H9 (cell line): ENCODE measurements around the gene ARPP21. TPM values are rescaled to one million over a fixed set of nuclear protein-coding genes. Genes with fewer than 3 reads are reported as not detected.

Experiments used
- DNase-seq: peaks from one replicate; pipeline ENCODE4 v3.0.0-alpha.2; 2017
- H2AFZ ChIP-seq: one replicate; pipeline ENCODE4 v1.6.1; 2013; ENCODE audit warnings: mild to moderate bottlenecking, low read length, control low read depth, moderate library complexity
- H2AK5ac ChIP-seq: 2 replicates; pipeline ENCODE4 v1.6.1; 2013; ENCODE audit warnings: low read length, control low read depth, mixed read lengths; ENCODE audit not compliant: insufficient read length
- H2BK120ac ChIP-seq: one replicate; pipeline ENCODE4 v1.6.1; 2013; ENCODE audit warnings: low read depth, mild to moderate bottlenecking, low read length, control low read depth, inconsistent platforms; ENCODE audit not compliant: poor library complexity, severe bottlenecking
- H2BK12ac ChIP-seq: 2 replicates; pipeline ENCODE4 v1.6.1; 2013; ENCODE audit warnings: low read length, control low read depth, mixed read lengths, low read depth; ENCODE audit not compliant: insufficient read length
- H2BK15ac ChIP-seq: 2 replicates; pipeline ENCODE4 v1.6.1; 2013; ENCODE audit warnings: low read depth, low read length, control low read depth
- H2BK20ac ChIP-seq: one replicate; pipeline ENCODE4 v1.6.1; 2013; ENCODE audit warnings: low read depth, mild to moderate bottlenecking, low read length, control low read depth, inconsistent platforms; ENCODE audit not compliant: poor library complexity, severe bottlenecking
- H2BK5ac ChIP-seq: 2 replicates; pipeline ENCODE4 v1.6.1; 2013; ENCODE audit warnings: low read length, control low read depth, mixed read lengths; ENCODE audit not compliant: insufficient read length
- H3K14ac ChIP-seq: 2 replicates; pipeline ENCODE4 v1.6.1; 2013; ENCODE audit warnings: low read length, control low read depth; ENCODE audit not compliant: insufficient read depth
- H3K18ac ChIP-seq: 2 replicates; pipeline ENCODE4 v1.6.1; 2013; ENCODE audit warnings: low read depth, mild to moderate bottlenecking, mixed read lengths, low read length, control low read depth; ENCODE audit not compliant: insufficient read length
- H3K23ac ChIP-seq: 2 replicates; pipeline ENCODE4 v1.6.1; 2013; ENCODE audit warnings: low read length, control low read depth, mixed read lengths, low read depth; ENCODE audit not compliant: insufficient read length
- H3K23me2 ChIP-seq: 2 replicates; pipeline ENCODE4 v1.6.1; 2013; ENCODE audit warnings: low read depth, mild to moderate bottlenecking, mixed read lengths, low read length, control low read depth; ENCODE audit not compliant: insufficient read length, poor library complexity, severe bottlenecking
- H3K27ac ChIP-seq: 2 replicates; pipeline ENCODE4 v1.5.1; 2013; ENCODE audit warnings: low read length, control low read depth, mixed read lengths, low read depth; ENCODE audit not compliant: insufficient read length
- H3K27me3 ChIP-seq: 2 replicates; pipeline ENCODE4 v1.6.1; 2013; ENCODE audit warnings: low read length, control low read depth, inconsistent platforms; ENCODE audit not compliant: insufficient read depth
- H3K4ac ChIP-seq: 2 replicates; pipeline ENCODE4 v1.6.1; 2013; ENCODE audit warnings: low read depth, mild to moderate bottlenecking, control low read depth, inconsistent platforms, low read length, moderate library complexity
- H3K4me1 ChIP-seq: 2 replicates; pipeline ENCODE4 v1.6.1; 2013; ENCODE audit warnings: low read length, control low read depth, inconsistent platforms; ENCODE audit not compliant: insufficient read depth
- H3K4me2 ChIP-seq: 2 replicates; pipeline ENCODE4 v1.6.1; 2013; ENCODE audit warnings: low read length, control low read depth, mixed read lengths; ENCODE audit not compliant: insufficient read length, insufficient read depth
- H3K56ac ChIP-seq: 2 replicates; pipeline ENCODE4 v1.6.1; 2013; ENCODE audit warnings: low read depth, mild to moderate bottlenecking, mixed read lengths, low read length, control low read depth; ENCODE audit not compliant: insufficient read length
- H3K79me1 ChIP-seq: 2 replicates; pipeline ENCODE4 v1.6.1; 2013; ENCODE audit warnings: low read depth, mild to moderate bottlenecking, moderate library complexity, low read length, control low read depth, inconsistent platforms; ENCODE audit not compliant: insufficient read depth, poor library complexity, severe bottlenecking
- H3K79me2 ChIP-seq: 2 replicates; pipeline ENCODE4 v1.6.1; 2013; ENCODE audit warnings: low read length, control low read depth, inconsistent platforms; ENCODE audit not compliant: insufficient read depth
- H3K9ac ChIP-seq: 2 replicates; pipeline ENCODE4 v1.6.1; 2013; ENCODE audit warnings: low read length, control low read depth, mixed read lengths; ENCODE audit not compliant: insufficient read length; ENCODE audit errors: extremely low read depth
- H3K9me3 ChIP-seq: one replicate; pipeline ENCODE4 v1.6.1; 2013; ENCODE audit warnings: low read depth, low read length, inconsistent platforms; ENCODE audit not compliant: control insufficient read depth
- H3T11ph ChIP-seq: one replicate; pipeline ENCODE4 v1.6.1; 2013; ENCODE audit warnings: mild to moderate bottlenecking, low read length, control low read depth, inconsistent platforms
- H4K20me1 ChIP-seq: one replicate; pipeline ENCODE4 v1.6.1; 2013; ENCODE audit not compliant: control insufficient read depth, insufficient read length, insufficient read depth
- H4K5ac ChIP-seq: 2 replicates; pipeline ENCODE4 v1.6.1; 2013; ENCODE audit warnings: low read depth, mild to moderate bottlenecking, mixed read lengths, low read length, control low read depth; ENCODE audit not compliant: insufficient read length
- H4K8ac ChIP-seq: replicated peaks from 2 replicates; pipeline ENCODE4 v1.6.1; 2013; ENCODE audit warnings: low read length, control low read depth, mixed read lengths, low read depth; ENCODE audit not compliant: insufficient read length
- H4K91ac ChIP-seq: 2 replicates; pipeline ENCODE4 v1.6.1; 2013; ENCODE audit warnings: low read depth, mild to moderate bottlenecking, moderate library complexity, mixed read lengths, low read length, control low read depth; ENCODE audit not compliant: insufficient read length
- H3K27ac Mint-ChIP-seq, 3 experiments: 2 replicates in 2 of 3; 3 replicates in 1 of 3; pipeline ENCODE4 v1.8.0; 2020 to 2021; ENCODE audit warnings: mixed read lengths in 3 of 3, mild to moderate bottlenecking in 1 of 3, moderate library complexity in 1 of 3
- H3K27me3 Mint-ChIP-seq: 2 replicates; pipeline ENCODE4 v1.8.0; 2021; ENCODE audit warnings: low read depth, mild to moderate bottlenecking, moderate library complexity, mixed read lengths
- H3K36me3 Mint-ChIP-seq, 3 experiments: 2 replicates in 2 of 3; 3 replicates in 1 of 3; pipeline ENCODE4 v1.8.0; 2020 to 2021; ENCODE audit warnings: low read depth in 3 of 3, mixed read lengths in 3 of 3; ENCODE audit not compliant: insufficient read depth in 1 of 3
- H3K4me1 Mint-ChIP-seq, 2 experiments: 2 replicates each; pipeline ENCODE4 v1.8.0; 2020; ENCODE audit warnings: mixed read lengths in 2 of 2
- H3K4me3 Mint-ChIP-seq, 2 experiments: 2 replicates in 1 of 2; 3 replicates in 1 of 2; pipeline ENCODE4 v1.8.0; 2020 to 2021; ENCODE audit warnings: mild to moderate bottlenecking in 2 of 2, mixed read lengths in 2 of 2, moderate library complexity in 1 of 2
- H3K9me3 Mint-ChIP-seq, 2 experiments: 2 replicates in 1 of 2; 3 replicates in 1 of 2; pipeline ENCODE4 v1.8.0; 2020; ENCODE audit warnings: mild to moderate bottlenecking in 2 of 2, mixed read lengths in 2 of 2, moderate library complexity in 1 of 2
- CTCF ChIP-seq: fragments of 200-600 bp; sonication (generic); conservative IDR thresholded peaks from 3 replicates; pipeline ENCODE4 v1.8.0; 2021; ENCODE audit warnings: antibody characterized with exemption, mild to moderate bottlenecking
- WGBS: extraction: QIAGEN DNeasy Blood & Tissue Kit; methylation state at CpG from one replicate; pipeline ENCODE4 v1.1.7; 2013; ENCODE audit warnings: missing lambda C conversion rate, low lambda C conversion rate, mixed read lengths; ENCODE audit not compliant: insufficient read length; ENCODE audit errors: extremely low coverage; 5-methylcytosine and 5-hydroxymethylcytosine counted together
- total RNA-seq: library from RNA; stranded (reverse); gene quantifications from 2 replicates; pipeline ENCODE4 v1.2.1, GENCODE V29; 2021

The ARPP21 gene
- total RNA-seq, 1 experiment from 2014 or later = not detected

GRCh38 chr3:35592589-35593295, 46.6 kb upstream of the ARPP21 start:
- Histone ChIP-seq H3K14ac (no peak overlapping the region), H3K9ac (no peak overlapping the region), H2AFZ (no peak overlapping the region), H4K91ac (no peak overlapping the region), H2BK12ac (no peak overlapping the region), H3K23ac (no peak overlapping the region), H3K18ac (no peak overlapping the region), H3K23me2 (no peaks in the 10 kb centered on the region), H4K5ac (no peak overlapping the region), H4K8ac (no peak overlapping the region), H2AK5ac (no peak overlapping the region), H3K4me2 (no peak overlapping the region), H3T11ph (no peak overlapping the region), H3K27me3 (no peaks in the 10 kb centered on the region), H3K9me3 (no peaks in the 10 kb centered on the region), H3K56ac (no peak overlapping the region), H3K4ac (no peak overlapping the region), H3K4me1 (no peaks in the 10 kb centered on the region; the same call in 1 of the 2 replicates), H2BK20ac (no peak overlapping the region), H3K79me2 (no peaks in the 10 kb centered on the region), H4K20me1 (no peaks in the 10 kb centered on the region), H2BK120ac (no peak overlapping the region), H3K27ac (no peak overlapping the region), H2BK15ac (no peak overlapping the region), H3K79me1 (no peaks in the 10 kb centered on the region), H2BK5ac (no peak overlapping the region)
- Mint-ChIP-seq H3K9me3 (no peaks in the 10 kb centered on the region; a peak in 2 of 5 replicates), H3K4me1 (peaks cover 13 to 17% of the 10 kb centered on the region in 2 experiments), H3K4me3 (no peak overlapping the region), H3K27me3 (no peaks in the 10 kb centered on the region), H3K27ac (no peak overlapping the region), H3K36me3 (no peaks in the 10 kb centered on the region; a peak in 1 of 7 replicates)
- no CpG with 5 or more reads among the region's 5 CpGs for WGBS
- TF ChIP-seq CTCF = no peak
- no peak for DNase-seq
